ENCODE data around the gene FAM47E.

The FAM47E gene

GRCh38 chr4:76325072-76325471 lies 73.6 kb downstream of the FAM47E start:
- DNase-seq (ENCODE audit: low read depth) = no peak
- TF ChIP-seq CTCF (IDR thresholded peaks at IDR 0.05; ENCODE audit: low read depth, low read length, missing control alignments) = no peak
- no peak overlapping the region for H3K4me3 ChIP-seq (ENCODE audit: low read depth, low read length)

- DNase-seq (ENCODE audit: low read depth) = no peak
- H3K4me3 ChIP-seq (ENCODE audit: low read depth, low read length) = no peak overlapping the region
- TF ChIP-seq CTCF (IDR thresholded peaks at IDR 0.05; ENCODE audit: low read depth, low read length, missing control alignments) = no peak
Measured at GRCh38 chr4:76326515-76326914, 75.0 kb downstream of the FAM47E start.
